ENCODE measurements around the gene KDM2B.

DNA sequence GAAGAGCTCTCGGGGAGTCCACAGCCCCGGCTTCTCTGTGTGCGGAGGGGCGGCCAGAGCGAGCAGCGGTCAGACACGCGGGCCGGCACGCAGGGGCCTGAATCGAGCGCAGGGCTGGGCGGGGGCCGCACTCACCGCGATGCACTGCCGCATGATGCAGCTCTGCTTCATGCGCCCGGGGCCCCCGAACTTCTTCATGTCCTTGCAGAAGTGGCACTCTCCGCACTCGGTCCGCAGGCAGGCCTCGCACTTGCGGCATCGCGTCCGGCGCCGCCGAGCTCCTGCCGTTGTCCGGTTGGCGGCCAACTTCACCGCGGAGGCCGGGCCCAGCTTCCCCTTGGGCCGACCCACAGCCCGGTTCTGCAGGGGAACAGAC, 127.8 kb downstream of the KDM2B start:
- TF ChIP-seq EZH2 (IDR thresholded peaks at IDR 0.05; ENCODE audit: borderline replicate concordance, low read length), result no peak
- TF ChIP-seq, protein P1, sequence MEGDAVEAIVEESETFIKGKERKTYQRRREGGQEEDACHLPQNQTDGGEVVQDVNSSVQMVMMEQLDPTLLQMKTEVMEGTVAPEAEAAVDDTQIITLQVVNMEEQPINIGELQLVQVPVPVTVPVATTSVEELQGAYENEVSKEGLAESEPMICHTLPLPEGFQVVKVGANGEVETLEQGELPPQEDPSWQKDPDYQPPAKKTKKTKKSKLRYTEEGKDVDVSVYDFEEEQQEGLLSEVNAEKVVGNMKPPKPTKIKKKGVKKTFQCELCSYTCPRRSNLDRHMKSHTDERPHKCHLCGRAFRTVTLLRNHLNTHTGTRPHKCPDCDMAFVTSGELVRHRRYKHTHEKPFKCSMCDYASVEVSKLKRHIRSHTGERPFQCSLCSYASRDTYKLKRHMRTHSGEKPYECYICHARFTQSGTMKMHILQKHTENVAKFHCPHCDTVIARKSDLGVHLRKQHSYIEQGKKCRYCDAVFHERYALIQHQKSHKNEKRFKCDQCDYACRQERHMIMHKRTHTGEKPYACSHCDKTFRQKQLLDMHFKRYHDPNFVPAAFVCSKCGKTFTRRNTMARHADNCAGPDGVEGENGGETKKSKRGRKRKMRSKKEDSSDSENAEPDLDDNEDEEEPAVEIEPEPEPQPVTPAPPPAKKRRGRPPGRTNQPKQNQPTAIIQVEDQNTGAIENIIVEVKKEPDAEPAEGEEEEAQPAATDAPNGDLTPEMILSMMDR (conservative IDR thresholded peaks at IDR 0.05 in 1 of 2, IDR thresholded peaks at IDR 0.05 in 1 of 2; ENCODE audit: extremely low read depth in 1 of 2, insufficient read depth in 1 of 2, low read depth in 1 of 2, low read length in 2 of 2), result no peak
